ENCODE data around the gene ZCCHC7. TPM values are rescaled to one million over a fixed set of nuclear protein-coding genes. Genes with fewer than 3 reads are reported as not detected.

ZCCHC7 gene
- total RNA-seq, 1 donor from 2014 or later = 22.1 TPM

- H3K9me3 Mint-ChIP-seq = no peaks in the 10 kb centered on the region
- H3K36me3 Mint-ChIP-seq (ENCODE audit: low read depth) = peaks cover 16% of the 10 kb centered on the region
- H3K27ac Mint-ChIP-seq = no peak overlapping the region
- H3K27me3 Mint-ChIP-seq (ENCODE audit: insufficient read depth) = no peaks in the 10 kb centered on the region
- H3K4me3 Mint-ChIP-seq = no peak overlapping the region
- no peak for DNase-seq (ENCODE audit: low spot score)
- intact Hi-C loops (cut with micrococcal nuclease) = loop anchor here (2.0 to 5.0 kb wide), 3 partner anchors 89 to 127 kb away; partner anchors contain the start of gene ZCCHC7
- peaks cover 40% of the 10 kb centered on the region for H3K4me1 Mint-ChIP-seq (ENCODE audit: low read depth)
Observed at GRCh38 chr9:37209431-37210386, 89.3 kb downstream of the ZCCHC7 start.

- peaks cover 40% of the 10 kb centered on the region for H3K4me1 Mint-ChIP-seq (ENCODE audit: low read depth)
- intact Hi-C loops (cut with micrococcal nuclease) = loop anchor here (1.0 to 5.0 kb wide), 4 partner anchors 10 to 129 kb away; partner anchors contain the start of gene ZCCHC7
- peaks cover 18% of the 10 kb centered on the region for H3K36me3 Mint-ChIP-seq (ENCODE audit: low read depth)
- no peaks in the 10 kb centered on the region for H3K9me3 Mint-ChIP-seq
- H3K27ac Mint-ChIP-seq = peak overlapping the region; percentile 77
- H3K27me3 Mint-ChIP-seq (ENCODE audit: insufficient read depth) = no peaks in the 10 kb centered on the region
- DNase-seq (ENCODE audit: low spot score) = no peak
- H3K4me3 Mint-ChIP-seq = no peak overlapping the region
Observed at GRCh38 chr9:37210737-37211523, 90.6 kb downstream of the ZCCHC7 start.

- no peak for DNase-seq (ENCODE audit: low spot score)
- Mint-ChIP-seq H3K4me3 (no peak overlapping the region), H3K27me3 (ENCODE audit: insufficient read depth) (no peaks in the 10 kb centered on the region), H3K9me3 (no peaks in the 10 kb centered on the region), H3K4me1 (ENCODE audit: low read depth) (peaks cover 31% of the 10 kb centered on the region), H3K27ac (no peak overlapping the region), H3K36me3 (ENCODE audit: low read depth) (peaks cover 17% of the 10 kb centered on the region)
- intact Hi-C loops (cut with micrococcal nuclease) = loop anchor here (5.0 kb wide), 2 partner anchors 90 to 130 kb away; no protein-coding TSS in a partner anchor
Observed at GRCh38 chr9:37212435-37212834, 92.1 kb downstream of the ZCCHC7 start.

GRCh38 chr9:37215381-37215780, 95.0 kb downstream of the ZCCHC7 start:
- Mint-ChIP-seq H3K4me3 (no peak overlapping the region), H3K36me3 (ENCODE audit: low read depth) (peaks cover 8% of the 10 kb centered on the region)
- intact Hi-C loops (cut with micrococcal nuclease) = no loop called here

GRCh38 chr9:37215830-37216229, 95.5 kb downstream of the ZCCHC7 start:
- intact Hi-C loops (cut with micrococcal nuclease) = no loop called here
- no peaks in the 10 kb centered on the region for H3K9me3 Mint-ChIP-seq
- peaks cover 13% of the 10 kb centered on the region for H3K4me1 Mint-ChIP-seq (ENCODE audit: low read depth)
- H3K4me3 Mint-ChIP-seq = no peak overlapping the region
- no peaks in the 10 kb centered on the region for H3K27me3 Mint-ChIP-seq (ENCODE audit: insufficient read depth)
- H3K36me3 Mint-ChIP-seq (ENCODE audit: low read depth) = peaks cover 8% of the 10 kb centered on the region
- no peak overlapping the region for H3K27ac Mint-ChIP-seq
- DNase-seq (ENCODE audit: low spot score) = no peak

More at GRCh38 chr9:37215381-37215780, 95.0 kb downstream of the ZCCHC7 start:
- Mint-ChIP-seq H3K27me3 (ENCODE audit: insufficient read depth) (no peaks in the 10 kb centered on the region), H3K27ac (no peak overlapping the region), H3K4me1 (ENCODE audit: low read depth) (peaks cover 18% of the 10 kb centered on the region), H3K9me3 (no peaks in the 10 kb centered on the region)
- no peak for DNase-seq (ENCODE audit: low spot score)

GRCh38 chr9:37217161-37217560, 96.8 kb downstream of the ZCCHC7 start:
- Mint-ChIP-seq H3K4me3 (no peak overlapping the region), H3K27me3 (ENCODE audit: insufficient read depth) (no peaks in the 10 kb centered on the region), H3K4me1 (ENCODE audit: low read depth) (peaks cover 14% of the 10 kb centered on the region), H3K36me3 (ENCODE audit: low read depth) (peaks cover 8% of the 10 kb centered on the region), H3K27ac (no peak overlapping the region), H3K9me3 (no peaks in the 10 kb centered on the region)
- DNase-seq (ENCODE audit: low spot score) = no peak
- intact Hi-C loops (cut with micrococcal nuclease) = no loop called here

- no peak for DNase-seq (ENCODE audit: low spot score)
Observed at GRCh38 chr9:37218800-37219425, 98.5 kb downstream of the ZCCHC7 start.

GRCh38 chr9:37220971-37221370, 100.6 kb downstream of the ZCCHC7 start:
- no peak for DNase-seq (ENCODE audit: low spot score)
- no peak overlapping the region for H3K27ac Mint-ChIP-seq

More at GRCh38 chr9:37218800-37219425, 98.5 kb downstream of the ZCCHC7 start:
- H3K27me3 Mint-ChIP-seq (ENCODE audit: insufficient read depth) = no peaks in the 10 kb centered on the region
- no peak overlapping the region for H3K27ac Mint-ChIP-seq
- intact Hi-C loops (cut with micrococcal nuclease) = no loop called here
- peaks cover 8% of the 10 kb centered on the region for H3K4me1 Mint-ChIP-seq (ENCODE audit: low read depth)
- no peaks in the 10 kb centered on the region for H3K9me3 Mint-ChIP-seq
- H3K4me3 Mint-ChIP-seq = no peak overlapping the region
- peaks cover 4% of the 10 kb centered on the region for H3K36me3 Mint-ChIP-seq (ENCODE audit: low read depth)

GRCh38 chr9:37221489-37222106, 101.2 kb downstream of the ZCCHC7 start:
- Mint-ChIP-seq H3K27me3 (ENCODE audit: insufficient read depth) (no peaks in the 10 kb centered on the region), H3K4me1 (ENCODE audit: low read depth) (peaks cover 8% of the 10 kb centered on the region), H3K36me3 (ENCODE audit: low read depth) (no peaks in the 10 kb centered on the region), H3K9me3 (no peaks in the 10 kb centered on the region), H3K4me3 (no peak overlapping the region), H3K27ac (no peak overlapping the region)
- no peak for DNase-seq (ENCODE audit: low spot score)
- intact Hi-C loops (cut with micrococcal nuclease) = loop anchor here (1.0 kb wide), 1 partner anchor 10 kb away; no protein-coding TSS in a partner anchor

More at GRCh38 chr9:37220971-37221370, 100.6 kb downstream of the ZCCHC7 start:
- intact Hi-C loops (cut with micrococcal nuclease) = loop anchor here (1.0 kb wide), 1 partner anchor 10 kb away; no protein-coding TSS in a partner anchor
- no peaks in the 10 kb centered on the region for H3K36me3 Mint-ChIP-seq (ENCODE audit: low read depth)
- peaks cover 8% of the 10 kb centered on the region for H3K4me1 Mint-ChIP-seq (ENCODE audit: low read depth)
- no peaks in the 10 kb centered on the region for H3K27me3 Mint-ChIP-seq (ENCODE audit: insufficient read depth)
- H3K4me3 Mint-ChIP-seq = no peak overlapping the region
- no peaks in the 10 kb centered on the region for H3K9me3 Mint-ChIP-seq

GRCh38 chr9:37229455-37229854, 109.1 kb downstream of the ZCCHC7 start:
- no peak overlapping the region for H3K27ac Mint-ChIP-seq
- H3K9me3 Mint-ChIP-seq = no peaks in the 10 kb centered on the region
- H3K4me1 Mint-ChIP-seq (ENCODE audit: low read depth) = no peaks in the 10 kb centered on the region
- no peaks in the 10 kb centered on the region for H3K27me3 Mint-ChIP-seq (ENCODE audit: insufficient read depth)
- intact Hi-C loops (cut with micrococcal nuclease) = no loop called here
- DNase-seq (ENCODE audit: low spot score) = no peak
- H3K36me3 Mint-ChIP-seq (ENCODE audit: low read depth) = peaks cover 6% of the 10 kb centered on the region
- H3K4me3 Mint-ChIP-seq = no peak overlapping the region

GRCh38 chr9:37229882-37230482, 109.6 kb downstream of the ZCCHC7 start:
- peaks cover 6% of the 10 kb centered on the region for H3K36me3 Mint-ChIP-seq (ENCODE audit: low read depth)
- intact Hi-C loops (cut with micrococcal nuclease) = no loop called here
- no peak overlapping the region for H3K4me3 Mint-ChIP-seq
- DNase-seq (ENCODE audit: low spot score) = no peak
- H3K4me1 Mint-ChIP-seq (ENCODE audit: low read depth) = no peaks in the 10 kb centered on the region
- H3K27me3 Mint-ChIP-seq (ENCODE audit: insufficient read depth) = no peaks in the 10 kb centered on the region
- H3K27ac Mint-ChIP-seq = no peak overlapping the region
- H3K9me3 Mint-ChIP-seq = no peaks in the 10 kb centered on the region

- Mint-ChIP-seq H3K27ac (no peak overlapping the region), H3K4me1 (ENCODE audit: low read depth) (no peaks in the 10 kb centered on the region), H3K27me3 (ENCODE audit: insufficient read depth) (no peaks in the 10 kb centered on the region), H3K4me3 (no peak overlapping the region), H3K9me3 (no peaks in the 10 kb centered on the region), H3K36me3 (ENCODE audit: low read depth) (peaks cover 12% of the 10 kb centered on the region)
- no peak for DNase-seq (ENCODE audit: low spot score)
- intact Hi-C loops (cut with micrococcal nuclease) = no loop called here
Observed at GRCh38 chr9:37236822-37237221, 116.4 kb downstream of the ZCCHC7 start.

Measured in activated T-helper 1 cell treated with anti-CD3 and anti-CD28 coated beads, Interleukin-12 subunit alpha, Interleukin-12 subunit beta, Interleukin-2, Interleukin-4 antibody, amounts not matched to agents 30 ng/mL and 10 ng/mL and 1 ng/mL, durations not matched to agents 14 hours and 24 hours and 36 hours (primary cell).